ENCODE measurements around the gene DQX1.
A peak's percentile ranks its signal among the peaks of the same experiment; 100 is the strongest.

DQX1 gene

DNA sequence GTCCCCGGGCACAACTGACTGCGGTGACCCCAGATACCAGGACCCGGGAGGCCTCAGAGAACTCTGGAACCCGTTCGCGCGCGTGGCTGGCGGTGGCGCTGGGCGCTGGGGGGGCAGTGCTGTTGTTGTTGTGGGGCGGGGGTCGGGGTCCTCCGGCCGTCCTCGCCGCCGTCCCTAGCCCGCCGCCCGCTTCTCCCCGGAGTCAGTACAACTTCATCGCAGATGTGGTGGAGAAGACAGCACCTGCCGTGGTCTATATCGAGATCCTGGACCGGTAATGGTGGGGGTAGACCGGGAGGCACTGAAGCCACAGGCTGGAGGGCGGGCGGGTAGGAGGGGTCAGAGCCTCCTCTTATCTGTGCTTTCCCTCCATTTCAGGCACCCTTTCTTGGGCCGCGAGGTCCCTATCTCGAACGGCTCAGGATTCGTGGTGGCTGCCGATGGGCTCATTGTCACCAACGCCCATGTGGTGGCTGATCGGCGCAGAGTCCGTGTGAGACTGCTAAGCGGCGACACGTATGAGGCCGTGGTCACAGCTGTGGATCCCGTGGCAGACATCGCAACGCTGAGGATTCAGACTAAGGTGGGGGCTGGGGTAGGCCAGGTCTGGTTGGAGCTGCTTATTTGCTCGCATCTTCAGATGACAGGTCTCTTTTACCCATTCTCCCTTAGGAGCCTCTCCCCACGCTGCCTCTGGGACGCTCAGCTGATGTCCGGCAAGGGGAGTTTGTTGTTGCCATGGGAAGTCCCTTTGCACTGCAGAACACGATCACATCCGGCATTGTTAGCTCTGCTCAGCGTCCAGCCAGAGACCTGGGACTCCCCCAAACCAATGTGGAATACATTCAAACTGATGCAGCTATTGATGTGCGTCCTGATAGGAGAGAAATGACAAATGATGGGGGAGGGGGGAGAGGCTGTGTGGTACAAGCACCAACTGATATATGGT, 4.5 kb upstream of the DQX1 start:
- no peak for DNase-seq

DNA sequence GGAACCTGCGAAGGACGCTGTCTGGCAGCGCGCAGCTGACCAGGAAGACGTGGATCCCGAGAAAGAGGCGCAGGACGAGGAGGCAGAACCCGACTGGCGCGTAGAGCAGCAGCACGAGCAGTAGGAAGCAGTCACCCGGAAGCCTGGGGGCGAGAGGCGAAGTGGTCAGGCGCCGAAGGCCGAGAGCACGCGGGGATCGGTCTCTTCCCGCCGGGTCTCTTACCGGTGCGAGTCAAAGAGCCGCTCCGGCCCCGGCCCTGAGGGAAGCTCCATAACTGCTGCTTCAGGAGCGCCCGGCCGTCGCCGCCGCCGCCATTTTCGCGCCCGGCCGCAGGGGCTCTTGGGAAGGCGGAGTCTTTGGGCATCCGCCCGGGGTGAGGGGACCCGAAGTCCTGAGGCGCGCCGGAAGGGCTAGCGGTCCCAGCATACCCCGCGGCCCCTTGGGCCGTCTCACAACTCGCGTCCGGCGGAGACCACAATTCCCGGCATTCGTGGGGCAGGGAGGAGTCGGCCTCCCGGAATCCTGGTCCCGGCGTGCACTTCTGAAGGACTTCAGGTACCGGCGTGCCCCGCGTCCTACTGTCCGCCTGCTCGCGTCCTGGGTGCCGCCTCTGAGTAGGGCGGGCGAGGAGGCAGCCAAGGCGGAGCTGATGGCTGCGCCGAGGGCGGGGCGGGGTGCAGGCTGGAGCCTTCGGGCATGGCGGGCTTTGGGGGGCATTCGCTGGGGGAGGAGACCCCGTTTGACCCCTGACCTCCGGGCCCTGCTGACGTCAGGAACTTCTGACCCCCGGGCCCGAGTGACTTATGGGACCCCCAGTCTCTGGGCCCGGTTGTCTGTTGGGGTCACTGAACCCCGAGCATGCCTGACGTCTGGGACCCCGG, 3.6 kb upstream of the DQX1 start, which contains the start of the genes AUP1 and HTRA2:
AUP1 (minus strand) TSS at position 350 of the 882 bp plus-strand sequence; CDS start at position 273, 77 bp downstream.
HTRA2 (plus strand) TSS at position 577 of the 882 bp plus-strand sequence; CDS start at position 651, 74 bp downstream.
- peak; percentile 72 for DNase-seq

DNA sequence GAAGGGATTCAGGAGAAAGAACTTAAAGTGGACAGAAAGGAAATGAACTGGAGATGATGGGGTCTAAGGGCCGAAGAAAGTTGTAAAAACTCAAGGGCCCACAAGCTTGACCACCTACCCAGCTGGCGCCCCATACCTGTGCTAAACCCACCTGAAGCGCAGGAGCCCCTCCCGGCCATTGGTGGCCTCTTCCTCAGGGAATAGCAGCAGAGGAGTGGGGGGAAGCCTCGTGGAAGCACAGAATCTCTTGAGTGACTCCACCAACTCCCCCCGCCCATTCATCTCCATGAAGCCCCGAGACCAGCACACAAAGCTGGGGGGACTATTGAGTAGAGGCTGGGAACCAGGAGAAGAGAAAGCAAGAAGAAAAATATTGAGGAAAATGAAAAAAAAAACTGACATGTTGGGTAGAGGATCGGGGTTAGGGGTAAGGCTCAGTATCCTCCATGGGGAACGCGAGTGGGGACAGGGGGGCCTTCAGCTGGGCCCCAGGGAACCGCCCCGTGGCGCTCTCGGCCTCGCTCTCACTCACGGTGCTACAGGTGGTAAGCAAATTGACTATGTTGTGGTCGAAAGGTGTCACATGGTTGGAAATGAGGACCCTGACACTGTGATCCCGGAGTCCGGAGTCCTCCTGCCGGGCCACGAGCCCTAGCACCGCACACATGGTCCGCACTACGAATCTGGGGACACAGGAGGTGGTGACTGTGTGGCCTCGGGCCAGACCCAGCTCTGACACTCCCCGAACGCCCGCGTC, 2.7 kb upstream of the DQX1 start:
- no peak for DNase-seq

DNA sequence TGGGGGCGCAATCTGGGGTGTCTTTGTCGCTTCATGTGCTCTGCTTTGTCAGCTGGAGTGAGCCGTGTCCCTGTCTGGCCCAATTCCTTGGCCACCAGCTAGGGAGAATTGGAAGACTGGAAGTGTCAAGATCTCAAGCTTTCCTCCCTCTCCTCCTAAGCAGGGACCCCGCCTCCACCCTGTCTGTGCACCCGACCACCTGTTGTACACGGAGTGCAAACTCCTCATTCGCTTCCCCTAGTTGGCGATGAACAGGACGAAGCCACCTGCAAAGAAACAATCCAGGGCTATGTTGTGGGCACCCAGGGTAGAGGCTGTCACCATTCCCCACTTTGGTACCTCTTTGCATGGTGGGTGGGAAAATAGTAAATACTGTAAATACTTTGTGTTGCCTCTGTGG, 1.7 kb upstream of the DQX1 start:
- no peak for DNase-seq

DNA sequence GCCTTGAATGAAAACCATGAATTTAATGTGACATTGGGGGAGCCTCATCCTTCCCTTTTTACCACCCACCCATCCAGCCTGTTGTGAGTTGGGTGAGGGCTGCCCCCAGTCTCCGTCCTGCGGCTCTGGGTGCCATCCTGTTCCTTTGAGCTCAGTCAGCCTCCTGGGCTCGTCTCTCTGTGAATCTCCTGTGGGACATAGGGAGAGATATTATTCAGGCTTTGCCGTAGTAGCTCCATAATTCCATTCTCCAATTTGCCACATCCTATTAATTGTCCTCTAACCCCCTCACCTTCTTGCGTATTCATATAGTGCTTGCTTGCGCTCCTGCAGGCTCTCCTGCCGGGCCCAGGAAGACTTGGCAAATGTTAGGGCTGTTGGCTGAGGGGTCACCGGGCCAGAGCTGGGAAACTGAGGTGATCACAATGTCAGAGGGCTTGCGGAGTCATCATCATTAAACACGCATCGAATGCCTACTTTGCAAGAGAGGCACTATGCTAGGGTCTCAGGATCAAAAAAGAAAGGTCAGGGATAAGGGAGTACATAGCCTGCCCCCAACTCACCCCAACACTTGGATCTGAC, 709 bp upstream of the DQX1 start:
- DNase-seq: no peak

DNA sequence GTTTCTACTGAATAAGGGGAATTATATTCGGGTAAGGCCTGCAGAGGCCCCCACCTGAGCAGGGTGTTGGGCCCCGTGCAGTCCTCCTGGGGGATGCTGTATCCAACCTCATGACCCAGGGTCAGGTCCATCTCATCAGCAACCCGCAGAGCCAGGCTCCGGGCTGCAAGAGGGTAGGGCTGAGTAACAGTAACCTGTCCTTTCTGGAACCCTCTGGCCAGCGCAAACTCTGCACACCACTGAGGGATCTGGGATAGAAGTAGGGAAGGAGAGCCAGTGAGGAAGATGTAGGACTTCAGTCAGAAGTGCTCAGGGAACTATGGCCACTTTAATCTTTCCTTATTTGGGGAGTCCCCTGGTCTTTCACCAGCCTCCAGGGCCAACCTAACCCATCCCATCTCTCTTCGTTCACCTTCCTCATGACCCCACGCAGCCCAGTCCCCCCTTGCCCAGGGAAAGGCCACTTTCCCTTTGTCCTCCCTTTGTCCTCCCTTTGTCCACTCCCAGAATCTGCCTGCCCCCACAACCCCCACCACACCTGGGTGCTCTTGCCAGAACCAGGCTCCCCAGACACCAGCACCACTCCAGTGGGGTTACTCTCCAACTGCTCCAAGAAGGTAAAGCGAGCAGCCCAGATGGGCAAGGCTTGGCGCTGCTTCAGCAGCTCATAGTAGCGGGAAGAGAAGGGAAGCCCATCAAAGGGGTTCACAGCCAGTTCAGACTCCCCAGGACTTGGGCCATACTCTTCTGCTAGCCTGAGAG, 895 bp downstream of the DQX1 start:
- no peak for DNase-seq

DNA sequence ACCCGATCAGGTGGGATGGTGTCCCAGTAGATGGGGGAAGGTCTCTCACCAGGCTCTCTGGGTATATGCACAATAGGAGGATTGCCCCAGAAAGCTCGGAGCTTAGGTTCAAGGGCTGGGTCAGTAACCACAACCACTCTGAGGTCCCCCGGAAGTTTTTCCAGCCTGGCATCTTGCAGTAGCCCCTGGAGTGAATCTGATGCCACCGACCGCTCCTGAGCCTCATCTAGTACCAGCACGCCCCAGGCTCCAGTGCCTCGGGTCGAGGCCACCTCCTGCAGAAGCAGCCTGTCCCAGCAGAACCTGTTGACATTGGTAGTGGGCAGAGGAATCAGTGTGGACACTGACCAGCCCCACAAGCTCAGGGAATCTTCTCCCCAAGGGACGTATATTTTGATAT, 2.0 kb downstream of the DQX1 start:
- no peak for DNase-seq

DNA sequence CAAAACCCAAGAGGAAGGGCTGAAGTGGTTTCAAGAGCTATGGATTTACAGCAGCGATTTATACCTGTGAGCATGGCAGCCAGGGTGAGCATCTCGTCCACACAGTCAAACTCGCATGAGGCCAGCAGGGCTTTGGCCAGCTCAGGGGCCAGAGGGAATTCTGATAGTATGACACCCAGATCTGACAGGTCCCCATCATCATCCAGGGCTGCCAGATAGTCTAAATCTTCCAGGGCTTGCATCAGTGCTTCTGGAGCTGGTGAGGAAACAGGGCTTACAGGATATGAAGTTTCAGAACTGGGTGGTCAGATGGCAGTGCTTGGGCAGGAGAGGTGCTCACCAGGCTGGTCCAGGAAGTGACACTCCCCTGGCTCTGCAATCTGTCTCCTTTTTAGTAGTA, 3.5 kb downstream of the DQX1 start:
- DNase-seq: no peak

DNA sequence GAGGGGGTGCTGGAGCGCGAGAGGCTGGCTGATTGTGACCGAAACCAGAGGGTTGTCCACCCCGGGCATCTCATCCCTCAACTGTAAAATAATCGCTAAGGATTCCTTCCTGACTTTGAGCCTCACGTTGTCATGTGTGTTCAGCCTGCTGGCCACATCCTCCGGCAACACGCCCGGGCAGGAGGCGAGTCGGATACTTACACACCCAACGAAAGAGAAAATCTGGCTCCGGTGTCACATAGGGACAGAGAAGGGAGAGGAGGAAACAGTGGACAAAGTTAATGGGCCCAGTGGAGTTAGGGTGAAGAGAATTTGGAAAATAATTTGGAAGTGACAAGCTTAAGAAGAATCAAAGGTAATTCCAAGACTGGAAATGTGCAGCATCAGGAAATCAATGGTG, 9.4 kb downstream of the DQX1 start:
- DNase-seq: no peak

DNA sequence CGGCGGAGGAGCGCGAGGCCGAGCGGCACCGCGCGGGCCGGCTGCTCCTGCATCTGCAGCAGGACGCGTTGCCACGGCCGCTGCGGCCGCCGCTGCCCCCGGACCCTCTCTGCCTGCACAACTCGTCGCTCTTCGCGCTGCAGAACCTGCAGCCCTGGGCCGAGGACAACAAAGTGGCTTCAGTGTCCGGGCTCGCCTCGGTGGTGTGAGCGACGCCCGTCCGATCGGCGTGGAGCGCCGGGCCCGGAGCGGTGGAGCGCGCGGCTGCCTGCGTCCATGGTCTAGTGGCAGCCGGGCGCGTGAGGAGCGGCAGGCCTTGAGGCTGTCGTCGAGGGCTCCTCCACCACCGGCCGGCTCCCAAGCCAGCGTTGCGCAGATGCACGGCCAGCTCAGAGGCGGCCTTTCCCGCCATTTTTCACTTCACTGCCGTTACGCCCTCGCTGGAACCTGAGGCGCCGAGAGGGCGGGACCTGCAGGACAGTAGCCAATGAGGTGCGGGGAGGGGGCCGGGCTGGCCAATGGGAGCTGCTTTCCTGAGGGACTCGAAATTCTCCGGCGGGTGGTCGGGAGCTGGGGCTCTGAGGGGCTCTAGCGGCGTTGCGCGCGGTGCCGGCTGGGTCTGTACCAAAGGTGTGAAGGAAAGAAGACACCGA, 9.9 kb downstream of the DQX1 start:
- no peak for DNase-seq

DNA sequence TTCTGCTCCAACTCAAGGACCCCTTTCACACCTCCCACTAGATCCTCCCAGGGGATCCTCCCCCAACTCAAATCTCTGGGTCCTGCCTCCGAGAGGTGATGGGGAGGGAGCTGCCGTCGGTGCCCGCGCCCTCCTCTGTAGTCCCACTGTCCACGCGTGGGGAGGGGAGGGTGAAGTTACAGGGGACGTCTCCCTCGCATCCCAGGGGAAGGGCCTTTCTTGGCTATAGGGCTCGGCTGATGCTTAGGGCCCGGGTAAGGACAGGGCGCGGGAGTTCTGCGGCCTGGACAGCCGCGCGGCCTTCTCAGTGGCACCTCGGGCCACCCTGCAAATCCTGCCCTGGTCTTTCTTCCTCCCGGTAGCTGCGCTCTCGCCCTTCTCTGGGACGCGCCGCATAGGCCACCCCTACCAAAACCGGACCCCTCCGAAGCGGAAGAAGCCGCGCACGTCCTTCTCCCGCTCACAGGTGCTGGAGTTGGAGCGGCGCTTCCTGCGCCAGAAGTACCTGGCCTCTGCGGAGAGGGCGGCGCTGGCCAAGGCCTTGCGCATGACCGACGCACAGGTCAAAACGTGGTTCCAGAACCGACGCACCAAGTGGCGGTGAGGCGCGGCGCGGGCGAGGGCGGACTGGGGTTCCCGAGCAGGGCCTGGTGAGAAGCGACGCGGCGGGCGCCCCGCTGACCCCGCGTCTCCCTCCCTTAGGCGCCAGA, 10.6 kb downstream of the DQX1 start:
- DNase-seq: no peak

DNA sequence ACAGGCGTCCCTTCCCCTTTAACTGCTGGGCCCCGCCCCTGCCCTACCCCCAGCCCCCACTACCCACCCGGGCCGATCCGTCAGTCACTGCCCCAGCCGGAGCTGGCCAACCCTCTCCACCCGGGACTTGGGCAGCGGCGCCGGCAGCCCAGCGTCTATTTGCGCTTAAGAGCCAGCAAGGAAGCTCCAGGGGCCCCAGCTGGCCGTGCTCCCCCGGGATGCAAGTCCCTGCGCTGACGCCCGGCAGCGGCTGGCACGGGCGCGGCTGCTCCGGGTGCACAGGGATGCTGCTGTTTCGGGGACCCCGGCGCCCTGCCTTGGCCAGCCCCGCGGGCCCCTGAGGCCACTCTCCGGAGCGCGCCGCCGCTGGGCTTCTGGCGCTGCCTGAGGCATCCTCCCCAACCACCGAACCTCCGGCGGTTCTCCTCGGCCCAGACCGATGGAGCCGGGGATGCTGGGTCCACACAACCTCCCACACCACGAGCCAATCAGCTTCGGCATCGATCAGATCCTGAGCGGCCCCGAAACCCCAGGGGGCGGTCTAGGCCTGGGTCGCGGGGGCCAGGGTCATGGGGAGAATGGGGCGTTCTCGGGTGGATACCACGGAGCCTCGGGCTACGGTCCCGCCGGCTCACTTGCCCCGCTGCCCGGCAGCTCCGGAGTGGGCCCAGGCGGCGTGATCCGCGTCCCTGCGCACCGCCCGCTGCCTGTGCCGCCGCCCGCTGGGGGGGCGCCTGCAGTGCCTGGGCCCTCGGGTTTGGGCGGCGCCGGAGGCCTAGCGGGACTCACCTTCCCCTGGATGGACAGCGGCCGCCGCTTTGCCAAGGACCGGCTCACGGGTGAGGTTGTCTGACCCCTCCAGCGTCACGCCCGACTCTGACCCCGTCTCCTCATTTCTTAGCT, 11.4 kb downstream of the DQX1 start, which contains the start of gene TLX2:
TLX2 (plus strand) TSS at position 83 of the 903 bp plus-strand sequence; CDS start at position 440, 357 bp downstream.
- peak; percentile 19 for DNase-seq

DNA sequence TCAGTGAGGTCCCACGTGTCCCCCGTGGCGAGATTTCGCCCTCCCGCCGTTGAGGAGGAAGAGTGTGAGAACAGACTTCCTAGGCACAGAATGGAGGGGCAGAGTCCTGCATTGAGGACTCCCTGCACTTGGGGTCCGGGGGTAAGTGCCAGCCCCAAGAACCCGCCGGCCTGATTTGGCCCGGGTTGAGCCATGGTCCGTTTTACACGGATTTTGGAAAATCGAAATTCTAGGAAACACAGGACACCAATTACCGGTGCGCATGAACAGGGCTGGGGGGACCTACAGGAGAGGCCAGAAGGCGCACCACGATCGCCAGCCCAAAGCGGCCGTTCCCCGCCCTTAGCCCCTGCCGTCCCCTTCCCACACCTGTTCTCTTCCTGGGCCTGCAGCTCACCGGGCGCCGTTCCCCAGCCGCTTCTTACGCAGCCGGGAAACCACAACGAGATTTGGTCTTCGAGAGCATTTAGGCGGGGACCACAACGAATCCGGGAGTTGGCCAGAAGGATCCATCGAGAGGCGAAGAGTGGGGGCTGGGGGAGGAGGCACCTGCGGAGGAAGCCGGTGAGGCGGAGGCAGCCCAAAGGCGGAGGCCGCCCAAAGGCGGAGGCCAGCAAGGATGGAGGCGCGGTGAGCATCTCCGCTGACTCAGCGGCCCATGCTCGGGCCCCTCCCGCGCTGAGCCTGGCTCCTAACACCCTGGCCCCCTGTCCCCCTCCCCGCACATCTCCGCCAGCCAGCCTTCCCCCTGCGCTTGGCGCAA, 12.2 kb downstream of the DQX1 start:
- DNase-seq: peak; percentile 19

DNA sequence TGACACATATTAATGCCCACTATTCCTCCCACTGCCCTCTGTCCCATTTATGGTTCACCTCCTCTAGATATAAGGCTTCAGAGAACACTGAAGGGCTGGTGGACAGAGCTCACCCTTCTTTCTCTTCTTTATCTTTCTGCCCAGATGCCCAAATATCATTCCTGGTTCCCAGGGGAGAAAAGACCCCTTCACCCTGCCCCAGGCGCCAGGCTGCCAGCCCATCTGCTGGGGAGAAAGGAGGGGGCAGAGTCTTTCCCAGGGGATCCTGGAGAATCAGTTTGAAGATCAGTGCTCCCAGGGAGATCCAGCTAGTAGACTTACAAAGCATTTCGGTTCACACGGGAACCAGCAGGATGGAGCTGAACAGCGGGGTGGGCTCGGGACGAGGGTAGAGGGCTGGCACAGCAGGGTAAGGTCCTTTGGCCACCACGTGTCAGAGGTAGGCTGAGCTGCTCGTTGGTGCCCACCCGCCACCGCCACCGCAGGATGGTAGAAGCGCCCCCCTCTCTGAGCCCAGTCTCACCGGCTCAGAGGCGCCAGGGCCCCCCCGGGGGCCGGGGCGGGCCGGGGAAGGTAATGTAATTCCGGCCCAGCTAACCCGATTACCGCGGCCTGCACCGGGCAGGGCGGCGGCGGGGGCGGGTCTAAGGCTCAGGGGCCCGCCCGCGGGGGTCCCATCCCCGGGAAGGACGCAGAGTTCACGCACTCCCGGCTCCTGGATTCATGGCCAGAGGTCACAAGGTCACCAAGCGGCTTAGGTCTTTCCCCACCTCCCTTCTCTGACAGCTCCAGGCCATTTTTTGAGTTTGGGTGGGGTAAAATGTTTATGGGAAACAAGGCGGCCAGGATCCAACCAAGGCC, 13.1 kb downstream of the DQX1 start:
- no peak for DNase-seq

DNA sequence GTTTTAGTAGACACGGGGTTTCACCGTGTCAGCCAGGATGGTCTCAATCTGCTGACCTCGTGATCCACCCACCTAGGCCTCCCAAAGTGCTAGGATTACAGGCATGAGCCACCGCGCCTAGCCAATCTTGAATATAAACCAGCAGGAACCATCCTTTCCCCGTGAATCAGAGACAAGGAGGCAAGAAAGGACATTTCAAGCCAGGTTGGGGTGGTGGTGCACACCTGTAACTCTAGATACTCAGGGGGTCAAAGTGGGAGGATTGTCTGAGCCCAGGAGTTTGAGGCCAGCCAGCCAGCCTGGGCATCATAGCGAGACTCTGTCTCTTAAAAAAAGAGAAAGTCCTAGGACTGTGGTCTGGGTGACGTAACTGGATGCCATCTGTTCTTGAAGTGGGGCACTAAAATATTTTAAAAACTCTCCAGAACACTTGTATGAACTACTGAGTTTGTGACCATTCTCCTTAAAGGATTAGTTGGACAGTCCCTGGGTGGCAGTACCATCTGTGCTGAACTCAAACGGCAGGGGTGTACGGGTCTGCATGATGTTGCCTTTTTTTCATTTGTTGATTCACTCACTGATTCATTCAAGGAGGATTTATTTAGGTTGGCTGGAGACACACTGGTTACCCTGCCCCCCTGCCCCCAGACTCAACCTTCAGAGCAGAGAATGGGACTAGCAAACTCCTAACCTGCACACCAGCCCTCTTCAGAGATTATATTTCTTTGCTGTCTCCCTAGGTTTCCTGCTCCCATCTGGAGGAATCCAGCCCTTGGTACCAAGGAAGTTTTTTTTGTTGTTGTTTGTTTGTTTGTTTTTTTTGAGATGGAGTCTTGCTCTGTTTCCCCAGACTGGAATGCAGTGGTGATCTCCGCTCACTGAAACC, 14.7 kb downstream of the DQX1 start:
- DNase-seq: no peak

DNA sequence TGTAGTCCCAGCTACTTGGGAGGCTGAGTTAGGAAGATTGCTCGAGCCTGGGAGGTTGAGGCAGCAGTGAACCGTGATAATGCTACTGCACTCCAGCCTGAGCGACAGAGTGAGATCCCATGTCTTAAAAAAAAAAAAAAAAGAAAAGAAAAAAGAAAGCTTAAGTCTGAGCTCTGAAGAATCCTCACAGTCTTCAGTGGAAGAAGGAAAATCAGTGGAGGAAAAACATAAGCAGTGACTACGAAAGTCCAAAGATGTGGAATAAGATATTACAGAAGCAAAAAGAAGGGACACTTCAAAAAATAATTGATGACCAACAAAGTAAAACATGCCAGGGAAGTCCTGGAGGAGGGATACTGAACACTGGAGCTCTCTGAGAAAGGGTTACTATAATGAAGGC, 15.8 kb downstream of the DQX1 start:
- no peak for DNase-seq

All from NCI-H748 treated with DMSO at 0.1 percent for 48 hours (cell line).